ENCODE results near the gene ATG9B. TPM values are rescaled to one million over a fixed set of nuclear protein-coding genes. Genes with fewer than 3 reads are reported as not detected.

ATG9B gene
- total and polyA plus RNA-seq, 2 donors = 0.32 TPM; not detected in 1

DNA sequence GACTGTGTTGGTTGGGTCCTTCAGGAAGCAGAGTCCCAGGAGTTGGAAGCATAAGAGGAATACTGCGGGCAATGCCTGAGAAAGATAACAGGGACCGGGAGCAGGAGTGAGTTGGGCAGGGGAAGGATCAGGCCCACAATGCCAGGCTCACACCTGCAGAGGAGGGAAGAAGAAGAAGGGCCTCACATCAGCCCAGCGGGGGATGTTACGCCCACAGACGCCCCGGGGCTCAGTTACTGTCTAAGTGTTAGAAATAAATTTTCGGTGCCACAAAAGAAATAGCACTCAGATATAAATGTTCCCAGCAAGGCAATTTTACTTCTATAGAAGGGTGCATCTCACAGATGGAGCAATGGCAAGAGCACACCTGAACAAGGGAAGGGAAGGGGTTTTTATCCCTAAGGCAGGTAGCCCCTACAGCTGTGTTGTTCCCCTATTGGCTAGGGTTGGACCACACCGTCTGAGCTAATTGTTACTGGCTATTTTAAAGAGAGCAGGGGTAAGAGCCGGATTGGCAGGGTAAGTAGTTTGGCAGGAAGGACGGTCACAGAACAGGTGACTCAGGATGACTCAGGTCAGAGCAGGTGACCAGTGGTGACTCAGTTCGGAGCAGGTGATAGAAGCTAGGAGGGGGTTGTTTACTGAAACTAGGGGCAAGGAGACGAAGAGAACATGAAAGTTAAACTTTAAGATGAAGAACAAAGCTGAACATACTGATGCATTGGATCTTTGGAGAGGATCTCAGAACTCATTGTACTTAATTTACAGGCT, 33.7 kb downstream of the ATG9B start, which contains the start of gene NOS3:
NOS3 (plus strand) TSS at position 602 of the 771 bp plus-strand sequence. CDS start 2,787 bp downstream, outside the sequence.
- DNase-seq (ENCODE audit: extremely low spot score) = no peak
- Histone ChIP-seq H3K4me1 (ENCODE audit: insufficient read depth) (no peaks in the 10 kb centered on the region), H3K36me3 (ENCODE audit: insufficient read depth) (no peaks in the 10 kb centered on the region), H3K4me3 (ENCODE audit: low read depth, low read length) (no peak within 1 kb of the TSS), H3K27ac (ENCODE audit: low read depth) (no peak within 1 kb of the TSS)
- WGBS = 93% methylated on average over 12 of the region's 12 CpGs

- Histone ChIP-seq H3K4me1 (ENCODE audit: insufficient read depth) (no peaks in the 10 kb centered on the region), H3K36me3 (ENCODE audit: insufficient read depth) (no peaks in the 10 kb centered on the region), H3K4me3 (ENCODE audit: low read depth, low read length) (no peak overlapping the region), H3K27ac (ENCODE audit: low read depth) (no peak overlapping the region)
- DNase-seq (ENCODE audit: extremely low spot score) = no peak
- 49% methylated on average over 7 of the region's 7 CpGs for WGBS
Measured at GRCh38 chr7:150989456-150989855, 34.8 kb downstream of the ATG9B start.

DNA sequence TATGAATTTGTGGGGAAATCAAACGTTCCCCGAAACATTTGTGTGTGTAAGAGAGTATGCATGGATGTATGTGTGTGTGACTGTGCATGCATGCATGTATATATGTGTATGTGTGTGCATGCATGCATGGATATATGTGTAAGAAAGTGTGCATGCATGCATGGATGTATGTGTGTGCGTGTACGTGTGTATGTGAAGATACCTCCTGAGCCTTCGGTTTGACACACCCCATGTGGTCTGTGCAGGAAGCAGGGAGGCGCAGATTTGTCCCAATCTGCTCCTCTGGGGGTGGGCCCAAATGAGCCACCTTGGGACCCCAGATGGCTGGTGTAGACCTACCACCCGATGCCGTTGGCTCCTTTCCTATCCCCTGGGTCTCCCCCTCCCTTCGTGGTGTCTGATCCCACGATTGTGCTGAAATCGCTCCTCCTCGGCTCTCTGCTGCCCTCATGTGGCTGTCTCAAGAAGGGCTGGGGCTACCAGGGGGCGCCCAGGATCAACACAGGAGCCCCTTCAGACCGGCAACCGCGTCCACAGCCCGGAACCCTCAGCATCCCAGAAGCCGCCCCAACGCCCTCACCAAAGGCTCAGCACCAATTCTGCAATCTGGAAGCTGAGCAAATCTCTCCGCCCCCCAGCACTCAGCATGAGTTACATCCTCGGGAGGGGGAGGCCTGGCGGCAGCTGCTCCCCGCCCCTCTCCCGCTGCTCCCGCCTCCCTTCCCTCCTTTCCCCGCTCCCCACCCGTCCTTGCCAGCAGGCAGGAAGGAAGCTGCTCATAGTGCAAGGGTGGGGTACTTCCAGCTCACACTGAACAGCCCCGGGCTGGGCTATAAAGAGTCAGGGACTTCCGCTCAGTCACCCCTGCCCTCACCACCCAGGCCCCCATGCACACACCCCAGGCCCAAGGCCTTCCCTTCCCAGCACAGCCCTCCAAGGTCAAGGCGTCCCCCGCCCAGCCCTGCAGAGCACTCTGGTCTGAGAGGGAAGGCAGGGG, 35.8 kb downstream of the ATG9B start:
- no peak for DNase-seq (ENCODE audit: extremely low spot score)
- no peaks in the 10 kb centered on the region for H3K4me1 ChIP-seq (ENCODE audit: insufficient read depth)
- H3K4me3 ChIP-seq (ENCODE audit: low read depth, low read length) = no peak overlapping the region
- no peak overlapping the region for H3K27ac ChIP-seq (ENCODE audit: low read depth)
- H3K36me3 ChIP-seq (ENCODE audit: insufficient read depth) = no peaks in the 10 kb centered on the region
- WGBS = 16% methylated on average over 31 of the region's 31 CpGs

DNA sequence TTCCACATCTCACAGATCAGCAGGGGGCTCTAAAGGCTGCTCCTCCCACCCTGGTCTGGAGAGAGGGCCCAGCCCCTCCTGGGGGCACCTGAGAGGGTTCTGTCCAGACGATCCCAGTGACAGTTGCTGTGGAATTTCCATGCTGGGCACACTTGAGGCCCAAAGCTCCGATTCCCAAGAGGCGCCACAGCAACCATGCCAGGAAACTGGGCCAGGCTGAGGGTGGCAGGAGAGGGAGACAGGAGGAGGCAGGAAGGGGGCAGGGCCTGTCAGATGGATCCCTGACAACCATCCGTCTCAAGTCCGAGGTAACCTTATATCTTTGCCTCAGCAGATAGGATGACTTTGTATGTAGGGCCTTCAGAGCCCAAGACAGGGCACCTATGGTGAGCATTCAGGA, 37.7 kb downstream of the ATG9B start:
- DNase-seq (ENCODE audit: extremely low spot score) = no peak
- WGBS = 78% methylated on average over 5 of the region's 5 CpGs

DNA sequence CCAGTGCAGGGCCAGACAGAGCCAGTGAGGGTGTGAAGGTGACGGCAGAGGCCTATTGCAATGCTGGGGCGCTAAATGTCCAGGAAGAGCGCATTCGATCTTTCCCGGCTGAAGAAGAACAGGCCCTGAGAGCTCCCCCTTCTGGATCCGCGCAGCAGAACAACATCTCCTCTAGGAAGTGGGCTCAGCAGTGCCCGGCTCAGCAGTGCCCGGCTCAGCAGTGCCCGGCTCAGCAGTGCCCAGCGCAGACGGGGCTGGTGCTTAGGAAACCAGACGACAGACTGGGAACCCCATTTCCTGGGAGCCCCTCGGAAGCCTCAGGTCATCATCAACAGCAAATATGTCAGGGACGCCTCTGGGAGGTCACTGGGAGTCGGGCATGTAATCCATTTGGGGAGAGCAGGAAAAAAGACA, 38.2 kb downstream of the ATG9B start:
- H3K4me1 ChIP-seq (ENCODE audit: insufficient read depth) = no peaks in the 10 kb centered on the region
- no peak overlapping the region for H3K4me3 ChIP-seq (ENCODE audit: low read depth, low read length)
- no peak for DNase-seq (ENCODE audit: extremely low spot score)
- WGBS = 14% methylated on average over 16 of the region's 16 CpGs
- no peaks in the 10 kb centered on the region for H3K36me3 ChIP-seq (ENCODE audit: insufficient read depth)
- H3K27ac ChIP-seq (ENCODE audit: low read depth) = no peak overlapping the region

More for the DNA sequence above, 37.7 kb downstream of the ATG9B start:
- no peaks in the 10 kb centered on the region for H3K4me1 ChIP-seq (ENCODE audit: insufficient read depth)
- H3K36me3 ChIP-seq (ENCODE audit: insufficient read depth) = no peaks in the 10 kb centered on the region
- H3K4me3 ChIP-seq (ENCODE audit: low read depth, low read length) = no peak overlapping the region
- no peak overlapping the region for H3K27ac ChIP-seq (ENCODE audit: low read depth)

GRCh38 chr7:150983893-150984368, 40.4 kb downstream of the ATG9B start:
- 2% methylated on average over 2 of the region's 2 CpGs for WGBS
- DNase-seq (ENCODE audit: extremely low spot score) = no peak
- no peaks in the 10 kb centered on the region for H3K36me3 ChIP-seq (ENCODE audit: insufficient read depth)

DNA sequence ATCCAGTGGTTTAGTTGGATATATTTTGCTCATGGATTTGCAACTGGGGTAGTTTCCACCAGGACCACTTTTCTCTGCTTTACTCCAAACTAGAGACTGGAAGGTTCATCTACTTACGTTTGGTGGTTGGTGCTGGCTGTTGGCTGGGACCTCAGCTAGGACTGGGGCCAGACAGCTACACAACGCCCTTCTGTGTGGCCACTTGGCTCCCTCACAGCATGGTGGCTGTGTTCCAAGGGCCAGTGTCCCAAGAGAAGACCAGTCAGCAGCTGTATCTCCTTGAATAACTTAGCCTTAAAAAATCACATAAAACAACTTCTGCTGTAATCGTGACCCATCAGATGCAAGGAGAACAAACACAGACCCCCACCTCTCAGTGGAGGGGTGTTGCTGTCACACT, 41.9 kb downstream of the ATG9B start:
- 22% methylated on average over 3 of the region's 3 CpGs for WGBS
- H3K36me3 ChIP-seq (ENCODE audit: insufficient read depth) = no peaks in the 10 kb centered on the region
- H3K4me3 ChIP-seq (ENCODE audit: low read depth, low read length) = no peak overlapping the region
- no peaks in the 10 kb centered on the region for H3K4me1 ChIP-seq (ENCODE audit: insufficient read depth)
- H3K27ac ChIP-seq (ENCODE audit: low read depth) = no peak overlapping the region
- DNase-seq (ENCODE audit: extremely low spot score) = no peak

More at GRCh38 chr7:150983893-150984368, 40.4 kb downstream of the ATG9B start:
- H3K27ac ChIP-seq (ENCODE audit: low read depth) = no peak overlapping the region
- no peak overlapping the region for H3K4me3 ChIP-seq (ENCODE audit: low read depth, low read length)
- H3K4me1 ChIP-seq (ENCODE audit: insufficient read depth) = no peaks in the 10 kb centered on the region

DNA sequence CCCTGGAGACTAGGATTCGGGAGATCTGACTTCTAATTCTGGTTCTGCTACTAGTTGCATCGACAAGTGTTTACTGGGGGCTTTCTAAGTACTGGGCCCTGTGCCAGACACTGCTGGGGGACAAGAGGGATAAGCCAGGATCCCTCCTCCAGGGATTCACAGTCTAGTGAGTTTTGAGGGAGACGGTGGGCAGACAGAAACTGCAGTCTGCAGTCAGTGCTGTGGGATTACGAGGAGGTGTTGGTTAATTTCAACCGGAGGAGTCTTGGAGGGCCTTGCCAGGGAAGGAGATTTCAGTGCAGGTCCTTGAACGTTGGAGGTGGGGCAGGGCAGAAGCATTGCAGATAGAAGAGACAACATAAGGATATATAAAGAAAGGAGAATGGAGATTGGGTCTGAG, 42.6 kb downstream of the ATG9B start:
- no peak overlapping the region for H3K4me3 ChIP-seq (ENCODE audit: low read depth, low read length)
- no peak for DNase-seq (ENCODE audit: extremely low spot score)
- no peak overlapping the region for H3K27ac ChIP-seq (ENCODE audit: low read depth)
- no peaks in the 10 kb centered on the region for H3K4me1 ChIP-seq (ENCODE audit: insufficient read depth)
- no peaks in the 10 kb centered on the region for H3K36me3 ChIP-seq (ENCODE audit: insufficient read depth)
- WGBS = 44% methylated on average over 6 of the region's 6 CpGs

- Histone ChIP-seq H3K4me1 (ENCODE audit: insufficient read depth) (no peaks in the 10 kb centered on the region), H3K27ac (ENCODE audit: low read depth) (no peak overlapping the region), H3K36me3 (ENCODE audit: insufficient read depth) (no peaks in the 10 kb centered on the region), H3K4me3 (ENCODE audit: low read depth, low read length) (no peak overlapping the region)
- WGBS = 49% methylated on average over 2 of the region's 2 CpGs
- DNase-seq (ENCODE audit: extremely low spot score) = no peak
Measured at GRCh38 chr7:150980663-150981062, 43.6 kb downstream of the ATG9B start.

DNA sequence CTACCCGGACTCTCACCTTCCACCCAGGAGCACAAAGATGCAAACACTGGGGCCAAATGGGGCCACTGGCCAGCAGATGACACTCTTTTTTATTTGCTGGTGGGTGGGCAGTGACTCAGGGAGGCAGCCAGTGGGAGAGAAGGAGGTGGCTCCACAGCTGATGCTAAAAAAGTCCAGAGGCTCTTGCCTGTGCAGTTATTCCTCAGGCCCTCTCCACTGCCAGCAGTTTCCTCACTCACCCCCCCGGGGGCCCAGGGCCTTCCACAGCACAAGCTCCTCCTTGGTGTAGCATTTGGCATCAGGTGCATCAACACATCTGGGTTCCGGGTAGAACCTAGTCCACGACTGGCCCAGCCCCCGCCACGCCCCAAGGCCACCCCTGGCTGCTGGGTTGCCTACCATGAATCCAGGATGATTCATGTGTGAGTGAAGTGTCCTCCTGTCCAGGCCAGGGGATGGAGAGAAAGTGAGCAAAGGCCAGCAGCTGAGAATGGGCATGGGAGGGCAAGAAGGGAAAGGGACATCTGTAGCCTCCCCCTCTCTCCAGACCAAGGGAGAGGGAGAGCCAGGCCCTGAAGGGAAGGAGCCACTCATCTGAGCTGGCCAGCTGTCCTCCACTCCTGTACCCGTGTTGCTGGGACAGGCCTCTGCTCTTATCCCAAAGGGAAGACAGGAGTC, 44.4 kb downstream of the ATG9B start:
- Histone ChIP-seq H3K4me1 (ENCODE audit: insufficient read depth) (no peaks in the 10 kb centered on the region), H3K4me3 (ENCODE audit: low read depth, low read length) (no peak overlapping the region), H3K36me3 (ENCODE audit: insufficient read depth) (no peaks in the 10 kb centered on the region), H3K27ac (ENCODE audit: low read depth) (no peak overlapping the region)
- DNase-seq (ENCODE audit: extremely low spot score) = no peak
- WGBS = 25% methylated on average over 7 of the region's 7 CpGs

DNA sequence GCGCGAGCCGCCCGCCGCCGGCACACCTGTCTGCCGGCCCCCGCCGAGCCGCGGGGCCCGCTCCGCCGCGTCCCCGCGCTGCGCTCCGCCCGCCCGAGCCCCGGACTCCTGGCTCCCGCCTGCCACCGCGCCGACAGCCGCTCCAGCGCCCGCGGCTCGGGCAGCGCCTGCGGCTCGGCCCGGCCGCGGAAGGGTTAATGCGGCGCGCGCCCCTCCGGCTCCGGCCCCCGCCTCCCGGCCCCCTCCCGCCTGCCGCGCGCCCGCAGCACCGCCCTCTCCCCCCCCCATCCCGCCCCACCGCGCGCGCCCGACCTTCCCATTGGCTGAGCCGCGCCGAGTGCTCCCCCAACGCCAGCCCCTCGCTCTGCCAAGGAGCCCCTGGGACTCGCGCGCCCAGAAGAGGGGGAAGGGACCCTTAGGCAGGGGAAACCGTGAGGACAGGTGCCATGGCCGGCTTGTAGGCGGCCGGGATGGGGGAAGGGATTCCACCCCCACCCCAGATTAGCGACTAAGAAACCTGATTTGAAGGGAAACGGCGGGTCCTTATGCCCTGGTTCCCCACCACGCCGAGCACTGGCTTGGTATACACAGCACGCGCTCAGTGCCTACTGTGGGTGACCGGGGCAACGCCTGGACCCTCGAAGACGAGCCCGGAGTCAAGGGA, 46.0 kb downstream of the ATG9B start, which contains the start of gene KCNH2:
KCNH2 (minus strand) TSS at position 196 of the 664 bp plus-strand sequence. CDS start 408 bp downstream, outside the sequence.
- Histone ChIP-seq H3K36me3 (ENCODE audit: insufficient read depth) (no peaks in the 10 kb centered on the region), H3K4me3 (ENCODE audit: low read depth, low read length) (peak within 1 kb of the TSS; percentile 69), H3K27ac (ENCODE audit: low read depth) (no peak within 1 kb of the TSS), H3K4me1 (ENCODE audit: insufficient read depth) (no peaks in the 10 kb centered on the region)
- DNase-seq (ENCODE audit: extremely low spot score) = no peak
- WGBS = under 1% methylated on average over 78 of the region's 81 CpGs

GRCh38 chr7:150977382-150978125, 46.7 kb downstream of the ATG9B start:
- DNase-seq (ENCODE audit: extremely low spot score) = no peak
- WGBS = 3% methylated on average over 62 of the region's 62 CpGs
- Histone ChIP-seq H3K27ac (ENCODE audit: low read depth) (no peak overlapping the region), H3K4me3 (ENCODE audit: low read depth, low read length) (peak overlapping the region; percentile 69), H3K4me1 (ENCODE audit: insufficient read depth) (no peaks in the 10 kb centered on the region), H3K36me3 (ENCODE audit: insufficient read depth) (no peaks in the 10 kb centered on the region)

Data from urinary bladder (tissue), 4 donors.